Measurements from ENCODE around the gene SPATS2L. TPM values are rescaled to one million over a fixed set of nuclear protein-coding genes. Genes with fewer than 3 reads are reported as not detected.

Gene SPATS2L
- total RNA-seq, 4 donors from 2014 or later = 99.0 to 142 (median 124) TPM

DNA sequence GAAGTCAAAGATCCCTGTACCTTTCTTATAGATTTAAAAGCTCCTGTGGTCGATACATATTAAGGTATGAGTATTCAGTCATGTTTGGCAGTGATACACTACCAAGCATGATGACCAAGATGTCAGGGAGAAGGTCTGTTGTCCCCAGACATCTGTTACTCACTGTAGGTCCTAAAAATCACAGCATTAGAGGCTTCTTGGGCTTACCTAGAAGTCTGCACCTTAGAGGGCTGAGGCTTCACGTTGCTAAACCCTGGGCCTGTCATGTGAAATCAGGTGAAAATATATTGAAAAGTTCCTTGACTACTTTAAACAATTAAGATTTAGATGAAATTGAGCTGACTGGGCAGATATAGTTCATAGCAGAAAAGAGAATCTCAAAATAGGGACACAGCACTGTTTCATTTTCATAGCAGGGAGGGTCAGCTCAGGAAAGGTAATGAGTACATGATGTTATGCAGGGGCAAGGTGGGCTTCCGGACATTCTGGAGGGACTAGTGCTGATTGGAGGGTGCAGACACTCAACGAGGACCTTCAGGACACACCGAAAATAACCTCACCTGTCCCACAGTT lies 78.7 kb downstream of the SPATS2L start:
- no peak for TF ChIP-seq POLR2A (IDR thresholded peaks at IDR 0.05)
- TF ChIP-seq, protein P1, sequence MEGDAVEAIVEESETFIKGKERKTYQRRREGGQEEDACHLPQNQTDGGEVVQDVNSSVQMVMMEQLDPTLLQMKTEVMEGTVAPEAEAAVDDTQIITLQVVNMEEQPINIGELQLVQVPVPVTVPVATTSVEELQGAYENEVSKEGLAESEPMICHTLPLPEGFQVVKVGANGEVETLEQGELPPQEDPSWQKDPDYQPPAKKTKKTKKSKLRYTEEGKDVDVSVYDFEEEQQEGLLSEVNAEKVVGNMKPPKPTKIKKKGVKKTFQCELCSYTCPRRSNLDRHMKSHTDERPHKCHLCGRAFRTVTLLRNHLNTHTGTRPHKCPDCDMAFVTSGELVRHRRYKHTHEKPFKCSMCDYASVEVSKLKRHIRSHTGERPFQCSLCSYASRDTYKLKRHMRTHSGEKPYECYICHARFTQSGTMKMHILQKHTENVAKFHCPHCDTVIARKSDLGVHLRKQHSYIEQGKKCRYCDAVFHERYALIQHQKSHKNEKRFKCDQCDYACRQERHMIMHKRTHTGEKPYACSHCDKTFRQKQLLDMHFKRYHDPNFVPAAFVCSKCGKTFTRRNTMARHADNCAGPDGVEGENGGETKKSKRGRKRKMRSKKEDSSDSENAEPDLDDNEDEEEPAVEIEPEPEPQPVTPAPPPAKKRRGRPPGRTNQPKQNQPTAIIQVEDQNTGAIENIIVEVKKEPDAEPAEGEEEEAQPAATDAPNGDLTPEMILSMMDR (IDR thresholded peaks at IDR 0.05) = no peak
- H3K27me3 ChIP-seq = no peaks in the 10 kb centered on the region
- DNase-seq = no peak
- H3K36me3 ChIP-seq = peaks cover 0 to 13% (median 0%) of the 10 kb centered on the region in 3 donors
- H3K27ac ChIP-seq = no peak overlapping the region
- H3K4me3 ChIP-seq = no peak overlapping the region
- H3K9me3 ChIP-seq = no peaks in the 10 kb centered on the region
- H3K4me1 ChIP-seq = peaks cover 0 to 4% (median 1%) of the 10 kb centered on the region in 4 donors

DNA sequence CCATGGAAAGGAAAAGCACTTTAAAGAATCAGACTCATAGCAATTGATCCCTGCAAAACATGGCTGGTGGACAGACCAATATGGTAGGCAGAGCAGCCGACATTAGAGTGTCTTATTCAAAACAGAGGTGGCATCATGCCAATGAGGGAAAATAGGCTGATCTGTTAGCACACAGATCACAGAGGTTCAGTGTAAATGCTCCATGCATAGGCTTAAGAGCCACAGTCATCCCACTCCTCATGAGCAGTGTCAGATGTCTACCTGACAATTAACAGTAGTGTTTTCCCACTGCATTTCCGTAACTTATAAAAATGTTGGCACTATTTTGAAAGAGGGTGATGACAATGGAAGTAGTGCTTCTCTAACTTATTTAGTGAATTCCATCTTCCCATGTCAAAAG lies 86.7 kb downstream of the SPATS2L start:
- peaks cover 0 to 13% (median 0%) of the 10 kb centered on the region in 3 donors for H3K36me3 ChIP-seq
- no peaks in the 10 kb centered on the region for H3K9me3 ChIP-seq
- TF ChIP-seq POLR2A (IDR thresholded peaks at IDR 0.05) = no peak
- no peak for DNase-seq
- no peaks in the 10 kb centered on the region for H3K4me1 ChIP-seq
- H3K27ac ChIP-seq = no peak overlapping the region
- no peaks in the 10 kb centered on the region for H3K27me3 ChIP-seq
- no peak overlapping the region for H3K4me3 ChIP-seq

DNA sequence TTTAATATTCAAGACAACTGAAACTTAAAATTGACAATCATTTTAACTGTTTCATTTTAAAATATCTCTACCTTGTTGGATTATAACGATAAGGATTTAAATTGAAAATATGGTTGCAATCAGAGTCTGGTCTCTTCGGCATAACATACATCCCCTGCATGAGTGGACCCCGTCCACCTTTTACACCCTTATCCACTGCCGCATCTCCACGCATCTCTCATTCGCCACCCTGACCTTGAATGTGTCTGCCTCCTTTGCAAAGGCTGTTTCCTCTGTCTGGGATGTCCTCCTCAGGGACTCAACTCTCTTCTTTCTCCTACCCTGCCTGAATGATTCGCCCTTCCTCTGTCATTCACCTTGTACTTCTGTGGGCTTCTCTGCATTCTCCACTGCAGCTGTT lies 87.6 kb downstream of the SPATS2L start:
- no peak overlapping the region for H3K4me3 ChIP-seq
- no peaks in the 10 kb centered on the region for H3K27me3 ChIP-seq
- H3K9me3 ChIP-seq = no peaks in the 10 kb centered on the region
- H3K36me3 ChIP-seq = peaks cover 0 to 12% (median 0%) of the 10 kb centered on the region in 3 donors
- H3K4me1 ChIP-seq = no peaks in the 10 kb centered on the region
- TF ChIP-seq, protein P1 (IDR thresholded peaks at IDR 0.05) = no peak
- TF ChIP-seq POLR2A (IDR thresholded peaks at IDR 0.05) = no peak
- H3K27ac ChIP-seq = no peak overlapping the region
- DNase-seq = no peak

DNA sequence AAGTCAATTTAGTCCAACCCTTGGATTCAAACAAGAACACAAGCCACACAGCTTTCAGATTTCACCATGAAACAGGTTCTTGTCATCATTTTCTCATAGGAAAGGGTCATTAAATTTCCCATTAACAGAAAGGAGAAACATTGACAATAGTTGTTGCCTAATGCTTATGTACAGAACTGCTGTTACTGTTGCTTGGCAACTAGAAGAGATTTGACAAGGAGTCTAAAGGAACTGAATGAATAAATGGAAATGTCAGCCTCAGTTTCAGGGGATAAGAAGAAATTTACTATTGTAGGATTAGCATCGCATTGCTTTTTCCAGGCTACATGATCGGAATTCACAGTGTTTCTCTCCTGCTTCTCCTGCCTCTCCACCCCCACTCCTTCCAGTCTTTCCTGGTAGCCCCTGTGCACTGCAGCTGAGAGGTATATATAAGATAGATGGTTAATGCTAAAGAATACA lies 90.3 kb downstream of the SPATS2L start:
- Histone ChIP-seq H3K27me3 (no peaks in the 10 kb centered on the region), H3K4me3 (no peak overlapping the region), H3K36me3 (no peaks in the 10 kb centered on the region), H3K9me3 (no peaks in the 10 kb centered on the region), H3K4me1 (no peaks in the 10 kb centered on the region), H3K27ac (no peak overlapping the region)
- DNase-seq = no peak
- TF ChIP-seq, protein P1 (IDR thresholded peaks at IDR 0.05) = no peak
- no peak for TF ChIP-seq POLR2A (IDR thresholded peaks at IDR 0.05)

DNA sequence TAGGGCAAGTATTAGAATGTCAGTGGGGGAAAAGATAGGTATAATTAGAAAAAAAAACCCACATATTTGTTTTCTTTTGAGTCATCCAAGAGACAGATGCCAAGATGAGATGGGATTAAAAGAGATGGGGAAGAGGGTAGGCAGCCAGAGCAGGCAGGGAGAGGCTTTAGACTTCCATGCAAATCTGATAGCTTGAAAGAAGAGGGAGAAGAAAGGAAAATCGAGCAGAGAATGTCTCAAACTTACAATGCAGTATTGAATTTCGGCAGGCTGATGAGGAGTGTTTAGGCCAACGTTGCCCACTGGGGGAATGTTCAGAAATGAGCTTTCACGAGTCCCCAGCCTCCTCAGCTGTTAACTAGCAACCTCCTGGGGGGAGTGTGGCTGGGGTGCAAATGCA lies 91.3 kb downstream of the SPATS2L start:
- DNase-seq = no peak
- H3K9me3 ChIP-seq = no peaks in the 10 kb centered on the region
- H3K36me3 ChIP-seq = no peaks in the 10 kb centered on the region
- H3K4me3 ChIP-seq = no peak overlapping the region
- H3K4me1 ChIP-seq = no peaks in the 10 kb centered on the region
- H3K27ac ChIP-seq = no peak overlapping the region
- H3K27me3 ChIP-seq = no peaks in the 10 kb centered on the region
- TF ChIP-seq, protein P1 (IDR thresholded peaks at IDR 0.05) = no peak
- no peak for TF ChIP-seq POLR2A (IDR thresholded peaks at IDR 0.05)

DNA sequence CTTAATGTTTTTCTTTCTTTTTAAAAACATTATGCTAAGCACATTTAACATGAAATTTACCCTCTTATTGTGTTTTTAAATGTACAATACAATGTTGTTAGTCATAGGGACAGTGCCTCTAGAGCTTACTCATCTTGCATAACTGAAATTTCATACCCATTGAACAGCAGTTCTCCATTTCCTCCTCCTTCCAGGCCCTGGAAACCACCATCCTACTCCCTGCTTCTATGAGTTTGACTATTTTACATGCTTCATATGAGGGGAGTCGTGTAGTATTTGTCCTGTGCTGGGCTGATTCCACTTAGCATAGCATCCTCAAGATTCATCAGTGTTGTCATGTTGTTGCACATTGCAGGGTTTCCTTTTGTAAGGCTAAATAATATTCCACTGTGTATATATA lies 92.6 kb downstream of the SPATS2L start:
- H3K27me3 ChIP-seq = no peaks in the 10 kb centered on the region
- TF ChIP-seq, protein P1 (IDR thresholded peaks at IDR 0.05) = no peak
- no peak for TF ChIP-seq POLR2A (IDR thresholded peaks at IDR 0.05)
- H3K27ac ChIP-seq = no peak overlapping the region
- no peaks in the 10 kb centered on the region for H3K9me3 ChIP-seq
- H3K4me3 ChIP-seq = no peak overlapping the region
- no peaks in the 10 kb centered on the region for H3K4me1 ChIP-seq
- no peaks in the 10 kb centered on the region for H3K36me3 ChIP-seq
- DNase-seq = no peak
